Heart left ventricle (tissue), 16 donors: ENCODE data around the gene PPP1R9A. TPM values are rescaled to one million over a fixed set of nuclear protein-coding genes. Genes with fewer than 3 reads are reported as not detected.
A peak's percentile ranks its signal among the peaks of the same experiment; 100 is the strongest.

Source experiments
- ATAC-seq, 4 donors: fragments of 200-7000 bp; cut with Tn5 transposase; one replicate each; pipeline ENCODE4 v1.9.1; 2020 to 2022; ENCODE audit warnings: moderate library complexity in 4 of 4, mild to moderate bottlenecking in 3 of 4, moderate number of reproducible peaks in 1 of 4
- DNase-seq, 5 donors: peaks; one replicate each; pipeline ENCODE4 v3.0.0-alpha.2; 2020
- H3K27ac ChIP-seq, 12 donors: fragments of 200-600 bp; sonication (generic) in 4 of 12; one replicate each; pipeline versions ENCODE4 v1.5.0 to v1.8.0; 2016 to 2022; ENCODE audit warnings: mild to moderate bottlenecking in 2 of 12
- H3K27me3 ChIP-seq, 9 donors: fragments of 200-600 bp; sonication (generic) in 2 of 9; one replicate each; pipeline versions ENCODE4 v1.5.1 to v1.8.0; 2016 to 2022; ENCODE audit warnings: mild to moderate bottlenecking in 3 of 9
- H3K36me3 ChIP-seq, 9 donors: fragments of 200-600 bp; sonication (generic) in 2 of 9; one replicate each; pipeline versions ENCODE4 v1.5.0 to v1.8.0; 2018 to 2022; ENCODE audit warnings: mild to moderate bottlenecking in 2 of 9
- H3K4me1 ChIP-seq, 12 donors: fragments of 200-600 bp; sonication (generic) in 4 of 12; one replicate each; pipeline versions ENCODE4 v1.5.0 to v1.8.0; 2016 to 2022; ENCODE audit warnings: mild to moderate bottlenecking in 3 of 12
- H3K4me3 ChIP-seq, 12 donors: fragments of 200-600 bp; sonication (generic) in 4 of 12; one replicate each; pipeline versions ENCODE4 v1.5.0 to v1.8.0; 2017 to 2022; ENCODE audit warnings: mild to moderate bottlenecking in 9 of 12, moderate library complexity in 4 of 12
- H3K9me3 ChIP-seq, 12 donors: fragments of 200-600 bp; sonication (generic) in 4 of 12; one replicate each; pipeline versions ENCODE4 v1.5.0 to v1.8.0; 2016 to 2022; ENCODE audit warnings: mild to moderate bottlenecking in 1 of 12
- CTCF ChIP-seq, 12 donors: fragments of 200-600 bp; sonication (generic) in 4 of 12; IDR thresholded peaks; one replicate each; pipeline versions ENCODE4 v1.5.0 to v1.8.0; 2018 to 2022; ENCODE audit warnings: antibody characterized with exemption in 12 of 12, mild to moderate bottlenecking in 5 of 12
- POLR2A ChIP-seq, 2 donors: fragments of 450-650 bp; IDR thresholded peaks; one replicate each; pipeline ENCODE4 v1.6.1; 2017; ENCODE audit warnings: antibody characterized with exemption in 2 of 2, mild to moderate bottlenecking in 2 of 2, moderate library complexity in 2 of 2
- WGBS, 4 donors: extraction: QIAGEN DNeasy Blood & Tissue Kit in 2 of 4; methylation state at CpG; one replicate each; pipeline versions ENCODE4 v1.1.5 to v1.1.7; 2013 to 2018; 5-methylcytosine and 5-hydroxymethylcytosine counted together
- intact Hi-C, 10 donors: fragments of 100-400 bp; cut with DNase I; formaldehyde crosslinking; loops; one replicate each; pipeline versions ENCODE4 v1.11.1 to v1.14.2; 2022
- polyA plus RNA-seq, 2 donors: library from polyadenylated mRNA; stranded (reverse); fragments of 200-250 nt; gene quantifications; one replicate each; pipeline ENCODE4 v1.2.3, GENCODE V29; 2013
- total RNA-seq, 9 donors: library from RNA; depleted of rRNA in 2 of 9; stranded (reverse); fragments of >200 nt in 2 of 9; fragmentation: NEBNext Ultra II Directional in 3 of 9; extraction: Animal tissue kit (Norgen Biotek cat#: 25700) in 3 of 9; gene quantifications; one replicate each; pipeline versions ENCODE4 v1.1.0 to v1.2.4, GENCODE V29; 2016 to 2023
- donor health status: ischemic (EF 13 %, LVEDD 7.1; RV severe dilation, severe dysfunction).
- donor health status: healthy with polysubstance abuse.
- donor health status: DM: no; HTN: yes; CAD: no.
- donor health status: DM: no; HTN: no; CAD: no.
- donor health status: ischemic (EF 25% LVEDD 6.9; RV normal size, moderate dysfunction).
- donor health status: ischemic (EF 25% LVEDD 5.7; RV mildly dilated, moderate dysfunction).
- donor health status: healthy.
- donor health status: DM: yes; HTN: yes; CAD: no.
- donor health status: ischemic (EF 35%, LVEDD 5.7; RV mildly dilated, moderate dysfunction).
- donor health status: nonischemic (EF 11% LVEDD 7.7; RV severe dilation, severe dysfunction).
- donor health status: DM: yes; HTN: yes; CAD: no.
- donor health status: PGD.
- donor health status: ischemic (EF 29% LVEDD 5.4; RV normal size, mild dysfunction).
- donor health status: nonischemic (EF 23%, LVEDD 6.1; RV moderate dilation, normal function).

The PPP1R9A gene
- total and polyA plus RNA-seq, 11 donors = 3.6 to 42.8 (median 30.0) TPM

- H3K4me1 ChIP-seq = no peaks in the 10 kb centered on the region
- no peak overlapping the region for H3K27ac ChIP-seq
- H3K9me3 ChIP-seq = peaks cover 0 to 7% (median 0%) of the 10 kb centered on the region in 12 donors
- no peaks in the 10 kb centered on the region for H3K27me3 ChIP-seq
- no peak overlapping the region for H3K4me3 ChIP-seq
- no peak for DNase-seq
- intact Hi-C loops = loop anchor here in 6 of 10 donors (10.0 kb wide), 4 partner anchors 283 to 737 kb away; partner anchors contain the start of gene PPP1R9A (in 2 of the 6)
- no peak for TF ChIP-seq POLR2A (IDR thresholded peaks at IDR 0.05)
- no peak for TF ChIP-seq CTCF (IDR thresholded peaks at IDR 0.05)
- ATAC-seq = no peak
- H3K36me3 ChIP-seq = no peaks in the 10 kb centered on the region
Measured at GRCh38 chr7:95191795-95192194, 284.4 kb downstream of the PPP1R9A start.

GRCh38 chr7:95198863-95199262, 291.5 kb downstream of the PPP1R9A start:
- intact Hi-C loops = loop anchor here in 7 of 10 donors (5.0 to 10.0 kb wide), 6 partner anchors 276 to 752 kb away; partner anchors contain the start of gene PPP1R9A (in 4 of the 7)
- ATAC-seq (no peak), DNase-seq (no peak)
- no peaks in the 10 kb centered on the region for H3K9me3 ChIP-seq
- WGBS, 4 donors = 55 to 68% (median 60%) methylated on average over 1 of the region's 1 CpG
- TF ChIP-seq POLR2A (IDR thresholded peaks at IDR 0.05) (no peak), CTCF (IDR thresholded peaks at IDR 0.05) (no peak)
- H3K27ac ChIP-seq = no peak overlapping the region
- H3K4me1 ChIP-seq = peaks cover 0 to 7% (median 0%) of the 10 kb centered on the region in 12 donors
- H3K27me3 ChIP-seq = no peaks in the 10 kb centered on the region
- no peaks in the 10 kb centered on the region for H3K36me3 ChIP-seq
- H3K4me3 ChIP-seq = no peak overlapping the region

- H3K4me3 ChIP-seq = no peak overlapping the region
- peak; percentile 75 to 87 (median 82) for ATAC-seq
- H3K27ac ChIP-seq = no peak overlapping the region
- peaks cover 0 to 7% (median 0%) of the 10 kb centered on the region in 12 donors for H3K4me1 ChIP-seq
- H3K36me3 ChIP-seq = no peaks in the 10 kb centered on the region
- intact Hi-C loops = loop anchor here in 7 of 10 donors (5.0 to 10.0 kb wide), 7 partner anchors 275 to 753 kb away; partner anchors contain the start of gene PPP1R9A (in 4 of the 7)
- TF ChIP-seq CTCF (IDR thresholded peaks at IDR 0.05) (peak; percentile 42 to 74 (median 63)), POLR2A (IDR thresholded peaks at IDR 0.05) (no peak)
- no peaks in the 10 kb centered on the region for H3K27me3 ChIP-seq
- 58 to 72% (median 65%) methylated on average over 3 of the region's 3 CpGs for whole genome bisulfite sequencing, 4 donors
- peak in 2 of 5 donors; percentile 22 to 28 for DNase-seq
- no peaks in the 10 kb centered on the region for H3K9me3 ChIP-seq
Measured at GRCh38 chr7:95199779-95200558, 292.6 kb downstream of the PPP1R9A start.

DNA sequence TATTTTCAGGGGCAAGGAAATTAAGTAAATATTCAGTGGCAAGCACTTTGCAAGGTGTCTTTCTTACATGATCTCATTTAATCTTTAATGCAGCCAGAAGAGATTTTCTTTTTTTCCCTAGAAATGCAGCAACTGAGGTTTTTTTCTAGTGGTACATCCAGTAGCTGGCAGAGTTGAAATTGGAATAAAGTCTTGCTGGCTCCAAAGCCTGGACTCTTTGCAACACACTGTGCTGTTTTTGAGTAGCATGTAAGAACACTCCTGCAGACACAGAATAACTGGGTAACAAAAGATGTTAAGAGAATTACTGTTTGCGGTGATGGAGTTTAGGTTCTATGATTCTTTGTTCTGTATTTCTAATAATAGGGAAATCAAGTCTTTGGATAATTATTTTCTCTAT, 293.3 kb downstream of the PPP1R9A start:
- intact Hi-C loops = loop anchor here in 2 of 10 donors (5.0 kb wide), 2 partner anchors 748 to 753 kb away; no protein-coding TSS in a partner anchor
- DNase-seq (no peak), ATAC-seq (no peak)
- Histone ChIP-seq H3K9me3 (no peaks in the 10 kb centered on the region), H3K36me3 (no peaks in the 10 kb centered on the region), H3K4me3 (no peak overlapping the region), H3K27me3 (no peaks in the 10 kb centered on the region), H3K27ac (no peak overlapping the region), H3K4me1 (peaks cover 0 to 7% (median 0%) of the 10 kb centered on the region in 12 donors)
- no peak for TF ChIP-seq POLR2A (IDR thresholded peaks at IDR 0.05)
- no peak for TF ChIP-seq CTCF (IDR thresholded peaks at IDR 0.05)
- WGBS, 4 donors = 91 to 97% (median 97%) methylated on average over 1 of the region's 1 CpG
